Measurements from ENCODE around the gene CARD9. TPM values are rescaled to one million over a fixed set of nuclear protein-coding genes. Genes with fewer than 3 reads are reported as not detected.

CARD9 gene
- total RNA-seq, 2 donors from 2014 or later: 0.35 to 1.5 TPM

GRCh38 chr9:136334541-136334940 lies 38.9 kb downstream of the CARD9 start:
- Histone ChIP-seq H3K27me3 (ENCODE audit: control insufficient read depth, insufficient read depth, low read length, poor library complexity, severe bottlenecking) (no peaks in the 10 kb centered on the region), H3K9me3 (ENCODE audit: control insufficient read depth, low read length) (no peaks in the 10 kb centered on the region), H3K4me3 (ENCODE audit: low read length) (no peak overlapping the region), H3K9ac (ENCODE audit: extremely low read depth, low read length, poor library complexity, severe bottlenecking) (no peak overlapping the region), H3K4me1 (ENCODE audit: control insufficient read depth, insufficient read depth, low read length) (no peaks in the 10 kb centered on the region), H3K27ac (ENCODE audit: low read depth, low read length) (no peak overlapping the region), H3K36me3 (ENCODE audit: control insufficient read depth, insufficient read depth, low read length) (peaks cover 4% of the 10 kb centered on the region)
- no peaks in the 10 kb centered on the region for H3K36me3 Mint-ChIP-seq (ENCODE audit: low read depth)
- H3K4me1 Mint-ChIP-seq: peaks cover 1% of the 10 kb centered on the region
- H3K9me3 Mint-ChIP-seq: no peaks in the 10 kb centered on the region
- H3K27me3 Mint-ChIP-seq (ENCODE audit: insufficient read depth): no peaks in the 10 kb centered on the region
- no peak for TF ChIP-seq CTCF (conservative IDR thresholded peaks at IDR 0.05)
- no peak overlapping the region for H3K27ac Mint-ChIP-seq
- 93 to 97% methylated on average over 16 to 21 of the region's 21 CpGs for WGBS, 2 experiments (ENCODE audit: insufficient coverage in 1 of 2, insufficient read length in 1 of 2)
- H3K4me3 Mint-ChIP-seq: no peak overlapping the region
- DNase-seq: no peak

- Histone ChIP-seq H3K4me3 (ENCODE audit: low read length) (no peak overlapping the region), H3K9ac (ENCODE audit: extremely low read depth, low read length, poor library complexity, severe bottlenecking) (no peak overlapping the region), H3K4me1 (ENCODE audit: control insufficient read depth, insufficient read depth, low read length) (peaks cover 6% of the 10 kb centered on the region), H3K36me3 (ENCODE audit: control insufficient read depth, insufficient read depth, low read length) (peaks cover 4% of the 10 kb centered on the region), H3K27me3 (ENCODE audit: control insufficient read depth, insufficient read depth, low read length, poor library complexity, severe bottlenecking) (no peaks in the 10 kb centered on the region), H3K9me3 (ENCODE audit: control insufficient read depth, low read length) (no peaks in the 10 kb centered on the region), H3K27ac (ENCODE audit: low read depth, low read length) (no peak overlapping the region)
- Mint-ChIP-seq H3K27ac (no peak overlapping the region), H3K4me1 (peaks cover 4% of the 10 kb centered on the region), H3K36me3 (ENCODE audit: low read depth) (no peaks in the 10 kb centered on the region), H3K9me3 (no peaks in the 10 kb centered on the region), H3K4me3 (no peak overlapping the region), H3K27me3 (ENCODE audit: insufficient read depth) (no peaks in the 10 kb centered on the region)
- no peak for DNase-seq
- WGBS, 2 experiments (ENCODE audit: insufficient coverage in 1 of 2, insufficient read length in 1 of 2): 95 to 97% methylated on average over 5 to 17 of the region's 17 CpGs
- no peak for TF ChIP-seq CTCF (conservative IDR thresholded peaks at IDR 0.05)
These were observed 40.0 kb downstream of the CARD9 start for GRCh38 chr9:136333486-136333885.

GRCh38 chr9:136333045-136333444 lies 40.4 kb downstream of the CARD9 start:
- H3K27ac ChIP-seq (ENCODE audit: low read depth, low read length): no peak overlapping the region
- H3K4me1 Mint-ChIP-seq: peaks cover 5% of the 10 kb centered on the region
- no peak for DNase-seq
- no peak overlapping the region for H3K27ac Mint-ChIP-seq
- WGBS, 2 experiments (ENCODE audit: insufficient coverage in 1 of 2, insufficient read length in 1 of 2): 90 to 95% methylated on average over 7 to 12 of the region's 12 CpGs
- peaks cover 6% of the 10 kb centered on the region for H3K4me1 ChIP-seq (ENCODE audit: control insufficient read depth, insufficient read depth, low read length)
- H3K9ac ChIP-seq (ENCODE audit: extremely low read depth, low read length, poor library complexity, severe bottlenecking): no peak overlapping the region
- no peaks in the 10 kb centered on the region for H3K9me3 Mint-ChIP-seq
- H3K36me3 Mint-ChIP-seq (ENCODE audit: low read depth): no peaks in the 10 kb centered on the region
- H3K27me3 ChIP-seq (ENCODE audit: control insufficient read depth, insufficient read depth, low read length, poor library complexity, severe bottlenecking): no peaks in the 10 kb centered on the region
- H3K4me3 ChIP-seq (ENCODE audit: low read length): no peak overlapping the region
- TF ChIP-seq CTCF (conservative IDR thresholded peaks at IDR 0.05): no peak
- H3K27me3 Mint-ChIP-seq (ENCODE audit: insufficient read depth): no peaks in the 10 kb centered on the region
- peaks cover 4% of the 10 kb centered on the region for H3K36me3 ChIP-seq (ENCODE audit: control insufficient read depth, insufficient read depth, low read length)
- H3K9me3 ChIP-seq (ENCODE audit: control insufficient read depth, low read length): no peaks in the 10 kb centered on the region
- H3K4me3 Mint-ChIP-seq: no peak overlapping the region
